Measurements from ENCODE around the gene CRKL. TPM values are rescaled to one million over a fixed set of nuclear protein-coding genes. Genes with fewer than 3 reads are reported as not detected.

The CRKL gene, protein sequence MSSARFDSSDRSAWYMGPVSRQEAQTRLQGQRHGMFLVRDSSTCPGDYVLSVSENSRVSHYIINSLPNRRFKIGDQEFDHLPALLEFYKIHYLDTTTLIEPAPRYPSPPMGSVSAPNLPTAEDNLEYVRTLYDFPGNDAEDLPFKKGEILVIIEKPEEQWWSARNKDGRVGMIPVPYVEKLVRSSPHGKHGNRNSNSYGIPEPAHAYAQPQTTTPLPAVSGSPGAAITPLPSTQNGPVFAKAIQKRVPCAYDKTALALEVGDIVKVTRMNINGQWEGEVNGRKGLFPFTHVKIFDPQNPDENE
- total RNA-seq: 43.4 and 48.3 TPM in 2 replicates

GRCh38 chr22:20916916-20917810 lies at the start of gene CRKL:
CRKL (plus strand) TSS chr22:20917407; CDS start chr22:20917935, 528 bp downstream.

GRCh38 chr22:20966883-20967696 lies 49.9 kb downstream of the CRKL start, which contains the start of gene AIFM3:
AIFM3 (plus strand) TSS chr22:20967255; CDS start chr22:20967945, 690 bp downstream.

DNA sequence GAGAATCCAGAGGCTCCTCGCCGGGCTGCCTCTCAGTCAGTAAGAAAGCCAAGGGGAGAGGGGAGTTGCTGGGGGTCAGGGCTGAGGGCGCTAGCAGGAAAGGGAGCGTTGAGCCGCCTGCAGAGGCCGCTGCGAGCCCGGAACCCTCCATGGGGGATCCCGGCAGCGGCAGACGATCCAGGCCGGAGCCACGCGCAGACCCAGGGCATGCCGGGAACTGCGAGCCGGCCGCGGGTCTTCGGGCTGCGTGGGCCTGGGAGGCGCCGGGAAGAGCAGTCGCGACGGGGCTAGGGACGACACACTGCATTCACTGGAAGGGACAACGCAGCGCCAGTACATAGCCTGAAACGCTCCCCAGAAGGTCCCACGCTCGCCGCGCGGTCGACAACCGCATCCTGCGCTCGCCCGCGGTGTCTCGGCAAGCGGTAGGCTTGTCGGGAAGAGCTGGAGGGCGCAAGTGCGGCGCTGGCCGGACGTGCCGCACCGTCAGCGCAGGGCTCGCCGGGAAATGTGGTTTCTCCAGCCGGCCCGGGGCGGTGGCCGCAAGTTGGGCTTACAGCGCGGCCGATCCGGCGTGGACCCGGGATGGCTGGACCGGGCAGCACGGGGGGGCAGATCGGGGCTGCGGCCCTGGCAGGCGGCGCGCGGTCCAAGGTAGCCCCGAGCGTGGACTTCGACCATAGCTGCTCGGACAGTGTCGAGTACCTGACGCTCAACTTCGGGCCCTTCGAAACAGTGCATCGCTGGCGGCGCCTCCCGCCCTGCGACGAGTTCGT lies 64.8 kb downstream of the CRKL start, which contains the start of gene LZTR1:
Gene LZTR1, plus strand, starts transcription at position 511 of the 776 bp plus-strand sequence. Its CDS starts 75 bp downstream, at position 586.

DNA sequence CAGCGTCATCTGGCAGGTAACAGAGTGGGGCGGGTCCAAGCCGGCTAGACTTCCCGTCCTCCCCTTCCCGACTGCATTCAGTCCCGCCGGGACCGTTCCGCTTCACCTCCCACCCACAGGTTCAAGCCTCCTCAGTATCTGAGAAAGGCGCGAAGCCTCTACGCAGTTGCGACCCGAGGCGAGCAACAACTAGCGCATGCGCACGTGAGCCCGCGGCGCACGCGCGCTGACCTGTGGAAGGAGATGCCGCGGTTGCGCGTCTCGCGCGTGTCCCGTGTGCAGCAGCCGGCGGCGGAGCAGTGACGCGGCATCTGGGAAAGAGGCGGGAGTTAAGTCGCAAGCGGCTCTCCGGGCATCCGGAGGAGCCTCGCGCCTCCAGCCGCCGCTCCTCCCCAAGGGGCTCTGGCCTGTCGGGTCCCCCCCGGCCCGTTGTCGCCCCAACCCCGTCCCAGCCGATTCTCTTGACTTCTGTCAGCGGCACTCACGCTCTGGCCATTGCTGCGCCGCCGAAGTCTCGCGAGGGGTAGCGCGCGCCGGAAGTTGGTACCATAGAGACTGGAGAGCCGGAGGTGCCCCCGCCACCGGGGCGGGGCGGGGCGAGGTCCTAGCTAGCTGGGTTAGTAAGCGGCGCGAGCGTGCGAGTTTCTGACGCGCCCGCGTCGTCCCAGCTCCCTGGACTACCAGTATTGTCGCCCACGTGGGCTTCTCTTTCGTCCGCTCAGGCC lies 84.6 kb downstream of the CRKL start, which contains the start of gene THAP7:
Gene THAP7, minus strand, starts transcription at position 518 of the 725 bp plus-strand sequence. Its CDS starts 207 bp downstream, at position 311.

Other genes with a start within 250 kb of the CRKL start
- gene SERPIND1, start 143.3 kb upstream of the CRKL start, total RNA-seq: not detected in 2 replicates
- gene PI4KA, start 58.6 kb upstream of the CRKL start, total RNA-seq: 19.6 and 39.4 TPM in 2 replicates
- gene SNAP29, start 58.4 kb upstream of the CRKL start, total RNA-seq: 5.0 and 7.1 TPM in 2 replicates
- 0.59 and 0.78 TPM in 2 replicates for gene AIFM3, start 49.8 kb downstream of the CRKL start, total RNA-seq
- 54.3 and 67.1 TPM in 2 replicates for gene LZTR1, start 64.9 kb downstream of the CRKL start, total RNA-seq
- 14.5 and 23.2 TPM in 2 replicates for gene THAP7, start 84.7 kb downstream of the CRKL start, total RNA-seq
- 4.5 and 8.3 TPM in 2 replicates for gene P2RX6, start 97.8 kb downstream of the CRKL start, total RNA-seq
- 0.30 TPM in 1 of 2 replicates, not detected in the other for gene SLC7A4, start 115.2 kb downstream of the CRKL start, total RNA-seq
- under 0.01 TPM in 1 of 2 replicates, not detected in the other for gene LRRC74B, start 128.5 kb downstream of the CRKL start, total RNA-seq

Measured in smooth muscle cell of the umbilical artery (primary cell).